Neural cell (in vitro differentiated cells): ENCODE data around the gene RDH8. TPM values are rescaled to one million over a fixed set of nuclear protein-coding genes. Genes with fewer than 3 reads are reported as not detected.

Source experiments
- H2AFZ ChIP-seq: fragments of 200-600, 300-800 bp; sonication (generic), shearing (Covaris generic); 2 replicates; pipeline ENCODE4 v1.6.0; 2014; ENCODE audit warnings: low read depth, mild to moderate bottlenecking, antibody characterized with exemption, low read length, moderate library complexity
- H3F3A ChIP-seq: fragments of 200-600 bp; shearing (Covaris generic); 2 replicates; pipeline ENCODE4 v1.6.1; 2016; ENCODE audit warnings: mild to moderate bottlenecking, moderate library complexity, mixed read lengths, antibody characterized with exemption, low read length; ENCODE audit not compliant: insufficient read depth, poor library complexity, severe bottlenecking
- H3K27ac ChIP-seq: fragments of 200-600, 300-800 bp; sonication (generic), shearing (Covaris generic); 2 replicates; pipeline ENCODE4 v1.5.1; 2014; ENCODE audit warnings: mild to moderate bottlenecking, low read length, moderate library complexity
- H3K27me3 ChIP-seq: fragments of 300-800, 200-600 bp; sonication (generic), shearing (Covaris generic); 2 replicates; pipeline ENCODE4 v1.6.0; 2014; ENCODE audit warnings: mild to moderate bottlenecking, low read depth, low read length, moderate library complexity; ENCODE audit not compliant: insufficient read depth
- H3K36me3 ChIP-seq: fragments of 300-800, 200-600 bp; sonication (generic), shearing (Covaris generic); 2 replicates; pipeline ENCODE4 v1.5.1; 2014; ENCODE audit warnings: mild to moderate bottlenecking, antibody characterized with exemption, low read length, moderate library complexity; ENCODE audit not compliant: insufficient read depth
- H3K4me2 ChIP-seq: fragments of 300-800, 200-600 bp; sonication (generic), shearing (Covaris generic); 2 replicates; pipeline ENCODE4 v1.6.0; 2014; ENCODE audit warnings: mild to moderate bottlenecking, low read length
- H3K4me3 ChIP-seq: fragments of 300-800, 200-600 bp; sonication (generic), shearing (Covaris generic); 2 replicates; pipeline ENCODE4 v1.5.1; 2014; ENCODE audit warnings: mild to moderate bottlenecking, low read length, moderate library complexity
- H3K79me2 ChIP-seq: fragments of 200-600 bp; shearing (Covaris generic); replicated peaks from 2 replicates; pipeline ENCODE4 v1.6.0; 2014; ENCODE audit warnings: mild to moderate bottlenecking, low read length, moderate library complexity; ENCODE audit not compliant: insufficient read depth
- H3K9ac ChIP-seq: fragments of 300-800, 200-600 bp; sonication (generic), shearing (Covaris generic); 2 replicates; pipeline ENCODE4 v1.6.1; 2016; ENCODE audit warnings: mild to moderate bottlenecking, low read length, mixed read lengths
- H3K9me2 ChIP-seq: fragments of 200-600 bp; shearing (Covaris generic); 2 replicates; pipeline ENCODE4 v1.6.1; 2016; ENCODE audit warnings: mild to moderate bottlenecking, low read length, mixed read lengths; ENCODE audit not compliant: insufficient read depth
- H3K9me3 ChIP-seq: fragments of 200-600, 300-800 bp; sonication (generic), shearing (Covaris generic); 2 replicates; pipeline ENCODE4 v1.6.1; 2016; ENCODE audit warnings: mild to moderate bottlenecking, mixed run types, low read length, moderate library complexity, mixed read lengths
- H4K20me1 ChIP-seq: fragments of 200-600 bp; shearing (Covaris generic); 2 replicates; pipeline ENCODE4 v1.6.1; 2016; ENCODE audit warnings: mild to moderate bottlenecking, mixed run types; ENCODE audit not compliant: insufficient read depth
- EP300 ChIP-seq: fragments of 450-650 bp; conservative IDR thresholded peaks from 2 replicates; pipeline ENCODE4 v1.6.1; 2014; ENCODE audit warnings: antibody characterized with exemption, mild to moderate bottlenecking, moderate library complexity; ENCODE audit not compliant: poor library complexity, severe bottlenecking
- EZH2 ChIP-seq: fragments of 200-600, 300-800 bp; shearing (Covaris generic), sonication (generic); IDR thresholded peaks from 2 replicates; pipeline ENCODE4 v1.6.1; 2014; ENCODE audit warnings: antibody characterized with exemption, low read length, borderline replicate concordance, mild to moderate bottlenecking; ENCODE audit not compliant: insufficient read depth, poor library complexity, severe bottlenecking
- MXI1 ChIP-seq: fragments of 450-650 bp; conservative IDR thresholded peaks from 2 replicates; pipeline ENCODE4 v1.6.1; 2014; ENCODE audit warnings: antibody characterized with exemption, mild to moderate bottlenecking; ENCODE audit not compliant: poor library complexity, severe bottlenecking
- POLR2AphosphoS5 ChIP-seq: IDR thresholded peaks from 2 replicates; pipeline ENCODE4 v1.6.1; 2012
- RAD21 ChIP-seq: fragments of 450-650 bp; conservative IDR thresholded peaks from 2 replicates; pipeline ENCODE4 v1.6.1; 2014; ENCODE audit warnings: antibody characterized with exemption, mild to moderate bottlenecking, moderate library complexity
- SMC3 ChIP-seq: fragments of 450-650 bp; conservative IDR thresholded peaks from 2 replicates; pipeline ENCODE4 v1.6.1; 2014; ENCODE audit warnings: antibody characterized with exemption, mild to moderate bottlenecking, moderate library complexity; ENCODE audit not compliant: poor library complexity
- TAF1 ChIP-seq: IDR thresholded peaks from 2 replicates; pipeline ENCODE4 v1.6.1; 2012; ENCODE audit warnings: low read depth
- polyA plus RNA-seq: library from polyadenylated mRNA; depleted of rRNA; stranded (reverse); fragments of >200 nt; gene quantifications from 2 replicates; pipeline ENCODE4 v1.2.3, GENCODE V29; 2014
- TF ChIP-seq, protein P1 (sequence below): fragments of 450-650 bp; IDR thresholded peaks from 2 replicates; pipeline ENCODE4 v1.5.1; 2014; ENCODE audit warnings: antibody characterized with exemption, mild to moderate bottlenecking, moderate library complexity; ENCODE audit not compliant: poor library complexity, severe bottlenecking
- TF ChIP-seq, protein P2 (sequence below): IDR thresholded peaks from 2 replicates; pipeline ENCODE4 v1.6.1; 2012; ENCODE audit warnings: borderline replicate concordance

The RDH8 gene
- polyA plus RNA-seq, 1 donor from 2014 or later = not detected

DNA sequence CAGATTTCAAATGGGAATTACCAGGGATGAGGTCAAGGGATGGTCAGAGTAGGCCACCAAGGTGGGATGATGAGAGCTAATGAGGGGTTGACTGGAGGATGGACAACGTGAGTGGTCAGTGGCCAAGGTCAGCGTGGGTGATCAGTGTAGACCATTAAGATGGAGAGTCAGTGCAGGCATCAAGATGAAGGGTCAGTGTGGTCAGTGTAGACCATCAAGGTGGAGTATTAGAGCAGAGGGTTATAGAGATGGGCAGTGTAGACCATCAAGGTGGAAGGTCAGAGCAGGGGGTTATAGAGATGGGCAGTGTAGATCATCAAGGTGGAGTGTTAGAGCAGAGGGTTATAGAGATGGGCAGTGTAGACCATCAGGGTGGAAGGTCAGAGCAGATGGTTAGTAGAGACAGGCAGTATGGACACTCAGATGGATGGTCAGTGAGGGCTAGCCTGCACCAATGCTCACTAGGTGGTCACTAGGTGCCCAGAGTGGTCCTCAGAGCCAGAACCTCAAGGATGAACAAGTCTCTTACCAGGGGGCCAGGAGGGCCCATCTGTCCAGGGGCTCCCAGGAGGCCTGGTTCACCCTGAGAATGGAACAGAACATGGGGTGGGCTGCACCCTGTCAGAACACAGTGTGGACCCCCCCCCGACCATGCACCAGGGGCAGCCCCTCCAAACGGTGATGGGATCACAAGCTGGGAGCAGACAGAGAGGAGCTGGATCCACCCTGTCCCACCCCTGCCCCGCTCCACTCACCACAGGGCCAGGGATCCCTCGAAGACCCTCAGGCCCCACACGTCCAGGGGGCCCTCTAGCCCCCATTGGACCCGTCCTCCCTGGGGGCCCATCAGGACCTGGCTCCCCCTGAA lies 44.2 kb upstream of the RDH8 start:
- H4K20me1 ChIP-seq = no peaks in the 10 kb centered on the region
- no peak overlapping the region for H3K4me3 ChIP-seq
- H3K9me2 ChIP-seq = no peaks in the 10 kb centered on the region
- no peak overlapping the region for H3K4me2 ChIP-seq
- no peaks in the 10 kb centered on the region for H3K79me2 ChIP-seq
- no peaks in the 10 kb centered on the region for H3K9me3 ChIP-seq
- no peaks in the 10 kb centered on the region for H3F3A ChIP-seq
- TF ChIP-seq, protein P1, sequence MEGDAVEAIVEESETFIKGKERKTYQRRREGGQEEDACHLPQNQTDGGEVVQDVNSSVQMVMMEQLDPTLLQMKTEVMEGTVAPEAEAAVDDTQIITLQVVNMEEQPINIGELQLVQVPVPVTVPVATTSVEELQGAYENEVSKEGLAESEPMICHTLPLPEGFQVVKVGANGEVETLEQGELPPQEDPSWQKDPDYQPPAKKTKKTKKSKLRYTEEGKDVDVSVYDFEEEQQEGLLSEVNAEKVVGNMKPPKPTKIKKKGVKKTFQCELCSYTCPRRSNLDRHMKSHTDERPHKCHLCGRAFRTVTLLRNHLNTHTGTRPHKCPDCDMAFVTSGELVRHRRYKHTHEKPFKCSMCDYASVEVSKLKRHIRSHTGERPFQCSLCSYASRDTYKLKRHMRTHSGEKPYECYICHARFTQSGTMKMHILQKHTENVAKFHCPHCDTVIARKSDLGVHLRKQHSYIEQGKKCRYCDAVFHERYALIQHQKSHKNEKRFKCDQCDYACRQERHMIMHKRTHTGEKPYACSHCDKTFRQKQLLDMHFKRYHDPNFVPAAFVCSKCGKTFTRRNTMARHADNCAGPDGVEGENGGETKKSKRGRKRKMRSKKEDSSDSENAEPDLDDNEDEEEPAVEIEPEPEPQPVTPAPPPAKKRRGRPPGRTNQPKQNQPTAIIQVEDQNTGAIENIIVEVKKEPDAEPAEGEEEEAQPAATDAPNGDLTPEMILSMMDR = no peak
- TF ChIP-seq TAF1 (no peak), SMC3 (no peak), POLR2AphosphoS5 (no peak), RAD21 (no peak), MXI1 (no peak), EZH2 (no peak), EP300 (no peak)
- TF ChIP-seq, protein P2, sequence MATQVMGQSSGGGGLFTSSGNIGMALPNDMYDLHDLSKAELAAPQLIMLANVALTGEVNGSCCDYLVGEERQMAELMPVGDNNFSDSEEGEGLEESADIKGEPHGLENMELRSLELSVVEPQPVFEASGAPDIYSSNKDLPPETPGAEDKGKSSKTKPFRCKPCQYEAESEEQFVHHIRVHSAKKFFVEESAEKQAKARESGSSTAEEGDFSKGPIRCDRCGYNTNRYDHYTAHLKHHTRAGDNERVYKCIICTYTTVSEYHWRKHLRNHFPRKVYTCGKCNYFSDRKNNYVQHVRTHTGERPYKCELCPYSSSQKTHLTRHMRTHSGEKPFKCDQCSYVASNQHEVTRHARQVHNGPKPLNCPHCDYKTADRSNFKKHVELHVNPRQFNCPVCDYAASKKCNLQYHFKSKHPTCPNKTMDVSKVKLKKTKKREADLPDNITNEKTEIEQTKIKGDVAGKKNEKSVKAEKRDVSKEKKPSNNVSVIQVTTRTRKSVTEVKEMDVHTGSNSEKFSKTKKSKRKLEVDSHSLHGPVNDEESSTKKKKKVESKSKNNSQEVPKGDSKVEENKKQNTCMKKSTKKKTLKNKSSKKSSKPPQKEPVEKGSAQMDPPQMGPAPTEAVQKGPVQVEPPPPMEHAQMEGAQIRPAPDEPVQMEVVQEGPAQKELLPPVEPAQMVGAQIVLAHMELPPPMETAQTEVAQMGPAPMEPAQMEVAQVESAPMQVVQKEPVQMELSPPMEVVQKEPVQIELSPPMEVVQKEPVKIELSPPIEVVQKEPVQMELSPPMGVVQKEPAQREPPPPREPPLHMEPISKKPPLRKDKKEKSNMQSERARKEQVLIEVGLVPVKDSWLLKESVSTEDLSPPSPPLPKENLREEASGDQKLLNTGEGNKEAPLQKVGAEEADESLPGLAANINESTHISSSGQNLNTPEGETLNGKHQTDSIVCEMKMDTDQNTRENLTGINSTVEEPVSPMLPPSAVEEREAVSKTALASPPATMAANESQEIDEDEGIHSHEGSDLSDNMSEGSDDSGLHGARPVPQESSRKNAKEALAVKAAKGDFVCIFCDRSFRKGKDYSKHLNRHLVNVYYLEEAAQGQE = no peak
- H2AFZ ChIP-seq = no peak overlapping the region
- H3K27ac ChIP-seq = no peak overlapping the region
- H3K9ac ChIP-seq = no peak overlapping the region
- no peaks in the 10 kb centered on the region for H3K36me3 ChIP-seq
- peaks cover 24% of the 10 kb centered on the region for H3K27me3 ChIP-seq

DNA sequence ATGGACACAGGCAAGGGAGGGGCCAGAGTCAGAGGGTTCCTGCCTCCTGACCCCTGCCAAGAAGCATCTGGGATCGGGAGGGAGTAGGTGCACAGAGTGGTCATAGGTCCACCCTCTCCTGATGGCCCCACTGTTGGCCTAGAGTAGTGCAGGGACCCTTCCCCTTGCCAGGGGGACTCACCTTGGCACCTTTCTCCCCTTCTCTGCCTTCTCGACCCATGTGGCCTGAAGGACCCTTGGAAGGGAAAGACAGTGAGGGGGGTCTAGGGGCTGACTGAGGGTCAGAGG lies 43.7 kb upstream of the RDH8 start:
- no peak overlapping the region for H2AFZ ChIP-seq
- TF ChIP-seq SMC3 = no peak

More for the DNA sequence above, 43.7 kb upstream of the RDH8 start:
- no peak overlapping the region for H3K4me2 ChIP-seq
- peaks cover 24% of the 10 kb centered on the region for H3K27me3 ChIP-seq
- H3K27ac ChIP-seq = no peak overlapping the region
- no peaks in the 10 kb centered on the region for H3K9me2 ChIP-seq
- no peaks in the 10 kb centered on the region for H4K20me1 ChIP-seq
- no peak overlapping the region for H3K9ac ChIP-seq
- H3F3A ChIP-seq = no peaks in the 10 kb centered on the region
- no peaks in the 10 kb centered on the region for H3K36me3 ChIP-seq
- H3K79me2 ChIP-seq = no peaks in the 10 kb centered on the region
- no peak overlapping the region for H3K4me3 ChIP-seq
- no peaks in the 10 kb centered on the region for H3K9me3 ChIP-seq
